SK-N-SH treated with all-trans-retinoic acid at 6 μM for 48 hours (cell line): ENCODE results near the gene LSMEM2.

Source experiments
- ATAC-seq: fragments of 200-7000 bp; cut with Tn5 transposase; 3 replicates; pipeline ENCODE4 v1.9.1; 2020; ENCODE audit warnings: mild to moderate bottlenecking, moderate library complexity
- ARNTL ChIP-seq: fragments of 450-650 bp; formaldehyde crosslinking; IDR thresholded peaks from 2 replicates; pipeline ENCODE4 v1.5.0; 2020; ENCODE audit warnings: low read depth, mild to moderate bottlenecking, moderate library complexity, borderline replicate concordance
- BACH2 ChIP-seq: fragments of 250-450 bp; sonication (Bioruptor Pico); IDR thresholded peaks from 2 replicates; pipeline ENCODE4 v1.9.0; 2021; ENCODE audit warnings: mild to moderate bottlenecking, borderline replicate concordance
- CSDC2 ChIP-seq: fragments of 250-450 bp; sonication (Bioruptor Pico); IDR thresholded peaks from 2 replicates; pipeline ENCODE4 v1.5.0; 2020; ENCODE audit warnings: mild to moderate bottlenecking, moderate library complexity
- ESRRG ChIP-seq: fragments of 250-450 bp; sonication (Bioruptor Pico); IDR thresholded peaks from 2 replicates; pipeline ENCODE4 v1.6.1; 2021; ENCODE audit warnings: mild to moderate bottlenecking
- GLIS3 ChIP-seq: fragments of 250-450 bp; sonication (Bioruptor Pico); IDR thresholded peaks from 2 replicates; pipeline ENCODE4 v1.5.0; 2020; ENCODE audit warnings: mild to moderate bottlenecking, moderate library complexity
- ISL1 ChIP-seq: fragments of 250-450 bp; sonication (Bioruptor Pico); IDR thresholded peaks from 2 replicates; pipeline ENCODE4 v2.1.2; 2022; ENCODE audit warnings: mild to moderate bottlenecking, moderate library complexity
- PPARA ChIP-seq: fragments of 250-450 bp; sonication (Bioruptor Pico); IDR thresholded peaks from 2 replicates; pipeline ENCODE4 v1.5.0; 2020; ENCODE audit warnings: mild to moderate bottlenecking, borderline replicate concordance
- RARB ChIP-seq: fragments of 250-450 bp; sonication (Bioruptor Pico); IDR thresholded peaks from 2 replicates; pipeline ENCODE4 v1.8.0; 2021; ENCODE audit warnings: mild to moderate bottlenecking, moderate library complexity
- SNAI2 ChIP-seq: fragments of 250-450 bp; sonication (Bioruptor Pico); IDR thresholded peaks from 2 replicates; pipeline ENCODE4 v1.5.0; 2020; ENCODE audit warnings: mild to moderate bottlenecking, moderate library complexity
- TCF4 ChIP-seq: fragments of 250-450 bp; sonication (Bioruptor Pico); IDR thresholded peaks from 2 replicates; pipeline ENCODE4 v1.8.0; 2021; ENCODE audit warnings: mild to moderate bottlenecking, moderate library complexity, borderline replicate concordance
- TOX ChIP-seq: fragments of 250-450 bp; sonication (Bioruptor Pico); IDR thresholded peaks from 2 replicates; pipeline ENCODE4 v1.8.0; 2021; ENCODE audit warnings: mild to moderate bottlenecking, moderate library complexity, borderline replicate concordance
- ZFP3 ChIP-seq: fragments of 250-450 bp; sonication (Bioruptor Pico); IDR thresholded peaks from 2 replicates; pipeline ENCODE4 v1.5.0; 2020; ENCODE audit warnings: mild to moderate bottlenecking, moderate library complexity
- ZFP30 ChIP-seq: fragments of 450-650 bp; formaldehyde crosslinking; IDR thresholded peaks from 2 replicates; pipeline ENCODE4 v1.5.0; 2022; ENCODE audit warnings: mild to moderate bottlenecking, moderate library complexity
- ZNF565 ChIP-seq: fragments of 450-650 bp; formaldehyde crosslinking; conservative IDR thresholded peaks from 2 replicates; pipeline ENCODE4 v1.5.0; 2020; ENCODE audit warnings: low read depth, mild to moderate bottlenecking, moderate library complexity
- ZNF70 ChIP-seq: fragments of 450-650 bp; formaldehyde crosslinking; IDR thresholded peaks from 2 replicates; pipeline ENCODE4 v1.5.0; 2020; ENCODE audit warnings: mild to moderate bottlenecking, moderate library complexity
- ZNF8 ChIP-seq: fragments of 450-650 bp; formaldehyde crosslinking; IDR thresholded peaks from 2 replicates; pipeline ENCODE4 v1.5.0; 2020; ENCODE audit warnings: mild to moderate bottlenecking, moderate library complexity
- TF ChIP-seq, protein P1 (sequence below): fragments of 250-450 bp; sonication (Bioruptor Pico); IDR thresholded peaks from 2 replicates; pipeline ENCODE4 v1.5.1; 2020; ENCODE audit warnings: low read depth, mild to moderate bottlenecking, moderate library complexity
- TF ChIP-seq, protein P2 (sequence below): fragments of 250-450 bp; sonication (Bioruptor Pico); IDR thresholded peaks from 2 replicates; pipeline ENCODE4 v1.8.0; 2021; ENCODE audit warnings: low read depth, mild to moderate bottlenecking, moderate library complexity, borderline replicate concordance
- TF ChIP-seq, protein P3 (sequence below): fragments of 250-450 bp; sonication (Bioruptor Pico); IDR thresholded peaks from 2 replicates; pipeline ENCODE4 v1.5.1; 2021; ENCODE audit warnings: mild to moderate bottlenecking, moderate library complexity
- TF ChIP-seq, protein P4 (sequence below): fragments of 250-450 bp; sonication (Bioruptor Pico); IDR thresholded peaks from 2 replicates; pipeline ENCODE4 v1.5.0; 2020; ENCODE audit warnings: mild to moderate bottlenecking, moderate library complexity
- TF ChIP-seq, protein P5 (sequence below): fragments of 250-450 bp; sonication (Bioruptor Pico); IDR thresholded peaks from 2 replicates; pipeline ENCODE4 v1.8.0; 2020; ENCODE audit warnings: mild to moderate bottlenecking, moderate library complexity, borderline replicate concordance

Gene LSMEM2

DNA sequence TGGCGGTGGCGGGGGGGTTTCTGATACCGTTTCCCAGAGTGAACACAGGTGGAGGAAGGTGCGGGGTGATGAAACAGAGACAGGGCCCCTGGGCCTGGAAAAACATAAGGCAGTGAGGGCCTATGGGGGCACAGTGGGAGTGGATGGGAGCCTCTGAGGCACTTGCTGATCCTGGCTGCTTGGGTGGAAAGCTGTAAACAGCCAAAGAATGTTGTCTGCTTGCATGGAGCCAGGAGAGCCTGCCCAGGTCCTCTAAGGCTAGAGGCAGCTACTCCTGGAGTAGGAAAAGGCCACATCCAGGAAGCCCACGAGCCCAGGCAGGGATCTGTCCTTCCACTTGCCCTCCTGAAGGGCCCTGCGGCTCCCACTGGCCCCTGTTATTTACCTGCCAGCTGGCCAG is 12.9 kb upstream of the LSMEM2 start:
- TF ChIP-seq, protein P1, sequence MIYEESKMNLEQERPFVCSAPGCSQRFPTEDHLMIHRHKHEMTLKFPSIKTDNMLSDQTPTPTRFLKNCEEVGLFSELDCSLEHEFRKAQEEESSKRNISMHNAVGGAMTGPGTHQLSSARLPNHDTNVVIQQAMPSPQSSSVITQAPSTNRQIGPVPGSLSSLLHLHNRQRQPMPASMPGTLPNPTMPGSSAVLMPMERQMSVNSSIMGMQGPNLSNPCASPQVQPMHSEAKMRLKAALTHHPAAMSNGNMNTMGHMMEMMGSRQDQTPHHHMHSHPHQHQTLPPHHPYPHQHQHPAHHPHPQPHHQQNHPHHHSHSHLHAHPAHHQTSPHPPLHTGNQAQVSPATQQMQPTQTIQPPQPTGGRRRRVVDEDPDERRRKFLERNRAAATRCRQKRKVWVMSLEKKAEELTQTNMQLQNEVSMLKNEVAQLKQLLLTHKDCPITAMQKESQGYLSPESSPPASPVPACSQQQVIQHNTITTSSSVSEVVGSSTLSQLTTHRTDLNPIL (CRISPR knock-in tag): no peak
- no peak for TF ChIP-seq BACH2 (CRISPR knock-in tag)
- TF ChIP-seq ISL1: no peak
- TF ChIP-seq, protein P2, sequence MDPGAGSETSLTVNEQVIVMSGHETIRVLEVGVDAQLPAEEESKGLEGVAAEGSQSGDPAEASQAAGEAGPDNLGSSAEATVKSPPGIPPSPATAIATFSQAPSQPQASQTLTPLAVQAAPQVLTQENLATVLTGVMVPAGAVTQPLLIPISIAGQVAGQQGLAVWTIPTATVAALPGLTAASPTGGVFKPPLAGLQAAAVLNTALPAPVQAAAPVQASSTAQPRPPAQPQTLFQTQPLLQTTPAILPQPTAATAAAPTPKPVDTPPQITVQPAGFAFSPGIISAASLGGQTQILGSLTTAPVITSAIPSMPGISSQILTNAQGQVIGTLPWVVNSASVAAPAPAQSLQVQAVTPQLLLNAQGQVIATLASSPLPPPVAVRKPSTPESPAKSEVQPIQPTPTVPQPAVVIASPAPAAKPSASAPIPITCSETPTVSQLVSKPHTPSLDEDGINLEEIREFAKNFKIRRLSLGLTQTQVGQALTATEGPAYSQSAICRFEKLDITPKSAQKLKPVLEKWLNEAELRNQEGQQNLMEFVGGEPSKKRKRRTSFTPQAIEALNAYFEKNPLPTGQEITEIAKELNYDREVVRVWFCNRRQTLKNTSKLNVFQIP: no peak
- TF ChIP-seq, protein P3, sequence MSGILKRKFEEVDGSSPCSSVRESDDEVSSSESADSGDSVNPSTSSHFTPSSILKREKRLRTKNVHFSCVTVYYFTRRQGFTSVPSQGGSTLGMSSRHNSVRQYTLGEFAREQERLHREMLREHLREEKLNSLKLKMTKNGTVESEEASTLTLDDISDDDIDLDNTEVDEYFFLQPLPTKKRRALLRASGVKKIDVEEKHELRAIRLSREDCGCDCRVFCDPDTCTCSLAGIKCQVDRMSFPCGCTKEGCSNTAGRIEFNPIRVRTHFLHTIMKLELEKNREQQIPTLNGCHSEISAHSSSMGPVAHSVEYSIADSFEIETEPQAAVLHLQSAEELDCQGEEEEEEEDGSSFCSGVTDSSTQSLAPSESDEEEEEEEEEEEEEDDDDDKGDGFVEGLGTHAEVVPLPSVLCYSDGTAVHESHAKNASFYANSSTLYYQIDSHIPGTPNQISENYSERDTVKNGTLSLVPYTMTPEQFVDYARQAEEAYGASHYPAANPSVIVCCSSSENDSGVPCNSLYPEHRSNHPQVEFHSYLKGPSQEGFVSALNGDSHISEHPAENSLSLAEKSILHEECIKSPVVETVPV (CRISPR knock-in tag): no peak
- TF ChIP-seq ARNTL: no peak
- no peak for TF ChIP-seq RARB (CRISPR knock-in tag)
- TF ChIP-seq, protein P4, sequence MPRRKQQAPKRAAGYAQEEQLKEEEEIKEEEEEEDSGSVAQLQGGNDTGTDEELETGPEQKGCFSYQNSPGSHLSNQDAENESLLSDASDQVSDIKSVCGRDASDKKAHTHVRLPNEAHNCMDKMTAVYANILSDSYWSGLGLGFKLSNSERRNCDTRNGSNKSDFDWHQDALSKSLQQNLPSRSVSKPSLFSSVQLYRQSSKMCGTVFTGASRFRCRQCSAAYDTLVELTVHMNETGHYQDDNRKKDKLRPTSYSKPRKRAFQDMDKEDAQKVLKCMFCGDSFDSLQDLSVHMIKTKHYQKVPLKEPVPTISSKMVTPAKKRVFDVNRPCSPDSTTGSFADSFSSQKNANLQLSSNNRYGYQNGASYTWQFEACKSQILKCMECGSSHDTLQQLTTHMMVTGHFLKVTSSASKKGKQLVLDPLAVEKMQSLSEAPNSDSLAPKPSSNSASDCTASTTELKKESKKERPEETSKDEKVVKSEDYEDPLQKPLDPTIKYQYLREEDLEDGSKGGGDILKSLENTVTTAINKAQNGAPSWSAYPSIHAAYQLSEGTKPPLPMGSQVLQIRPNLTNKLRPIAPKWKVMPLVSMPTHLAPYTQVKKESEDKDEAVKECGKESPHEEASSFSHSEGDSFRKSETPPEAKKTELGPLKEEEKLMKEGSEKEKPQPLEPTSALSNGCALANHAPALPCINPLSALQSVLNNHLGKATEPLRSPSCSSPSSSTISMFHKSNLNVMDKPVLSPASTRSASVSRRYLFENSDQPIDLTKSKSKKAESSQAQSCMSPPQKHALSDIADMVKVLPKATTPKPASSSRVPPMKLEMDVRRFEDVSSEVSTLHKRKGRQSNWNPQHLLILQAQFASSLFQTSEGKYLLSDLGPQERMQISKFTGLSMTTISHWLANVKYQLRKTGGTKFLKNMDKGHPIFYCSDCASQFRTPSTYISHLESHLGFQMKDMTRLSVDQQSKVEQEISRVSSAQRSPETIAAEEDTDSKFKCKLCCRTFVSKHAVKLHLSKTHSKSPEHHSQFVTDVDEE (CRISPR knock-in tag): no peak
- TF ChIP-seq ZFP30: no peak
- TF ChIP-seq ZFP3: no peak
- no peak for TF ChIP-seq ZNF8 (CRISPR knock-in tag)
- no peak for TF ChIP-seq ZNF565
- no peak for TF ChIP-seq CSDC2 (CRISPR knock-in tag)
- TF ChIP-seq TCF4 (CRISPR knock-in tag): no peak
- TF ChIP-seq ESRRG (CRISPR knock-in tag): no peak
- TF ChIP-seq SNAI2 (CRISPR knock-in tag): no peak
- no peak for ATAC-seq

DNA sequence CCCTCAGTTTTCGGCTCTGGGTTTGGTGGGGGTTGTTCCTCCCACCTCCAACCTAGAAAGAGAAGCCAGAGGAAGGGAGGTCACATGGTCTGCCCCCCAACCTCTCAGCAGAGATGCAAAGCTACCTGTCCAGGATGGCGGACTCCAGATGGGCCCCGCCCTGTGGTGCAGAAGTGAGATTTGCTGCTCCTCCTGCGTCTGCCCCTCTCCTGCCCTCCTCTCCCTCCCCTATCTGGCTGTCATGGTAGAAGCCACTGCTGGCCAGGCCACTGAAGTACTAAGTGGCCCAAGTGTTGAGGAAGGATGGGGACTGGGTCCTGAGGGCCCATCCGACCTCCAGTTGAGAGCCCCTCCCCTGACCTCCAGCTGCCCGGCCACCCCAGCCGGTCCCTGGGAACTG is 12.1 kb upstream of the LSMEM2 start:
- ATAC-seq: no peak

DNA sequence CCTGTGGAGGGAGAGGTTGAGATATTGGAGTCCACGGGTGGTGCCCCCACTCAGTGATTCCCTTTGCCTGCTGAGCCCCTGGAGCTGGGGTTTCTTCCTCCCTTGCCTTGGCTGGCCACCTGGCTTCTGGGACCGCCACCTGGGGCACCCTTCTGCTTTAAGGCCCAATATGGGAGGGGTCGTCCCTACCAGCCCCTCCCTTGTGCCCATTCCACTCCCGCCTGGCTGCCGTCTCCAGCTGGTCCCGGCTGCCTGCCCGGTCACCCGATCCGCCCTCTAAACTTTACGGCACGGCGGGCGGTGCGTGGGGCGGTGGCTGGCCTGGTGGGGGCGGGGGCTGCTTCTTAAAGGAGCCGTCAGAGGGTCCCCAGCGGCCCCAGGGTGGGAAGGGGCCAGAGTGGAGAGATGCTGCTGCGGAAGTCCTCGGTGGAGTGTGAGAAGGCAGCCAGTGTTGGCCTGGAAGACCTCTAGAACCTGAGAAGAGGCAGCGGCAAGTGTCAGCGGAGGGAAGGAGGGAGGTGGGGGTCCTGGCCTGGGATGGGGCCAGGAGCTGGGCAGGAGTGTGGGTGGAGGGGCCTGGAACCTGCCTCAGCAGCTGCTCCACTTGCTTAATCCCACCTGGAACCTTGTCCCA is 11.5 kb upstream of the LSMEM2 start:
- no peak for TF ChIP-seq ZNF565
- TF ChIP-seq, protein P5, sequence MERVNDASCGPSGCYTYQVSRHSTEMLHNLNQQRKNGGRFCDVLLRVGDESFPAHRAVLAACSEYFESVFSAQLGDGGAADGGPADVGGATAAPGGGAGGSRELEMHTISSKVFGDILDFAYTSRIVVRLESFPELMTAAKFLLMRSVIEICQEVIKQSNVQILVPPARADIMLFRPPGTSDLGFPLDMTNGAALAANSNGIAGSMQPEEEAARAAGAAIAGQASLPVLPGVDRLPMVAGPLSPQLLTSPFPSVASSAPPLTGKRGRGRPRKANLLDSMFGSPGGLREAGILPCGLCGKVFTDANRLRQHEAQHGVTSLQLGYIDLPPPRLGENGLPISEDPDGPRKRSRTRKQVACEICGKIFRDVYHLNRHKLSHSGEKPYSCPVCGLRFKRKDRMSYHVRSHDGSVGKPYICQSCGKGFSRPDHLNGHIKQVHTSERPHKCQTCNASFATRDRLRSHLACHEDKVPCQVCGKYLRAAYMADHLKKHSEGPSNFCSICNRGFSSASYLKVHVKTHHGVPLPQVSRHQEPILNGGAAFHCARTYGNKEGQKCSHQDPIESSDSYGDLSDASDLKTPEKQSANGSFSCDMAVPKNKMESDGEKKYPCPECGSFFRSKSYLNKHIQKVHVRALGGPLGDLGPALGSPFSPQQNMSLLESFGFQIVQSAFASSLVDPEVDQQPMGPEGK (CRISPR knock-in tag): no peak
- TF ChIP-seq RARB (CRISPR knock-in tag): no peak
- TF ChIP-seq SNAI2 (CRISPR knock-in tag): no peak
- no peak for TF ChIP-seq GLIS3
- no peak for TF ChIP-seq ESRRG (CRISPR knock-in tag)
- no peak for TF ChIP-seq PPARA (CRISPR knock-in tag)
- 0 out of 3 replicates have a peak, but pooled peaks have one; percentile 2 for ATAC-seq

More for the DNA sequence above, 12.1 kb upstream of the LSMEM2 start:
- TF ChIP-seq BACH2 (CRISPR knock-in tag) (no peak), ZNF8 (CRISPR knock-in tag) (no peak), ARNTL (no peak), ESRRG (CRISPR knock-in tag) (no peak), TOX (CRISPR knock-in tag) (no peak), ZFP3 (no peak), ISL1 (no peak), ZNF70 (CRISPR knock-in tag) (no peak)
- TF ChIP-seq, protein P4 (CRISPR knock-in tag): no peak
